Nephron progenitor cell (in vitro differentiated cells): ENCODE data around the gene UBE4B.

ENCODE experiments used
- DNase-seq: peaks from one replicate; pipeline ENCODE4 v3.0.0; 2021
- H3K27ac Mint-ChIP-seq: 2 replicates; pipeline ENCODE4 v1.8.0; 2021; ENCODE audit warnings: mild to moderate bottlenecking, moderate library complexity, mixed read lengths
- H3K27me3 Mint-ChIP-seq: 2 replicates; pipeline ENCODE4 v1.8.0; 2021; ENCODE audit warnings: mild to moderate bottlenecking, low read depth, mixed read lengths; ENCODE audit not compliant: poor library complexity
- H3K36me3 Mint-ChIP-seq: 2 replicates; pipeline ENCODE4 v1.8.0; 2021; ENCODE audit warnings: low read depth, mixed read lengths
- H3K4me1 Mint-ChIP-seq: 2 replicates; pipeline ENCODE4 v1.8.0; 2021; ENCODE audit warnings: mixed read lengths
- H3K4me3 Mint-ChIP-seq: 2 replicates; pipeline ENCODE4 v1.8.0; 2021; ENCODE audit warnings: mild to moderate bottlenecking, moderate library complexity, mixed read lengths
- H3K9me3 Mint-ChIP-seq: 2 replicates; pipeline ENCODE4 v1.8.0; 2021; ENCODE audit warnings: mild to moderate bottlenecking, moderate library complexity, mixed read lengths
- CTCF ChIP-seq: fragments of 200-600 bp; sonication (generic); IDR thresholded peaks from 2 replicates; pipeline ENCODE4 v1.5.0; 2021; ENCODE audit warnings: antibody characterized with exemption

The UBE4B gene

GRCh38 chr1:10171995-10172669 is 139.4 kb downstream of the UBE4B start:
- H3K27me3 Mint-ChIP-seq, result peaks cover 6% of the 10 kb centered on the region
- H3K9me3 Mint-ChIP-seq, result peaks cover 21% of the 10 kb centered on the region
- peaks cover 84% of the 10 kb centered on the region for H3K36me3 Mint-ChIP-seq
- no peak for DNase-seq
- peaks cover 5% of the 10 kb centered on the region for H3K4me1 Mint-ChIP-seq
- peak overlapping the region; percentile 30 for H3K27ac Mint-ChIP-seq
- no peak overlapping the region for H3K4me3 Mint-ChIP-seq
- TF ChIP-seq CTCF, result no peak

GRCh38 chr1:10173582-10173981 is 140.8 kb downstream of the UBE4B start:
- peaks cover 76% of the 10 kb centered on the region for H3K36me3 Mint-ChIP-seq

GRCh38 chr1:10177876-10178275 is 145.1 kb downstream of the UBE4B start:
- H3K27ac Mint-ChIP-seq, result no peak overlapping the region
- H3K36me3 Mint-ChIP-seq, result peaks cover 68% of the 10 kb centered on the region
- peaks cover 4% of the 10 kb centered on the region for H3K27me3 Mint-ChIP-seq
- H3K4me3 Mint-ChIP-seq, result no peak overlapping the region
- TF ChIP-seq CTCF, result no peak
- peak; percentile 17 for DNase-seq
- H3K4me1 Mint-ChIP-seq, result peaks cover 39% of the 10 kb centered on the region
- peaks cover 21% of the 10 kb centered on the region for H3K9me3 Mint-ChIP-seq

More at GRCh38 chr1:10173582-10173981, 140.8 kb downstream of the UBE4B start:
- H3K4me1 Mint-ChIP-seq, result peaks cover 15% of the 10 kb centered on the region
- H3K27me3 Mint-ChIP-seq, result peaks cover 6% of the 10 kb centered on the region
- peaks cover 21% of the 10 kb centered on the region for H3K9me3 Mint-ChIP-seq
- TF ChIP-seq CTCF, result no peak
- no peak overlapping the region for H3K27ac Mint-ChIP-seq
- no peak overlapping the region for H3K4me3 Mint-ChIP-seq
- no peak for DNase-seq

GRCh38 chr1:10178597-10179405 is 146.0 kb downstream of the UBE4B start:
- Mint-ChIP-seq H3K27ac (peak overlapping the region; percentile 93), H3K4me3 (peak overlapping the region; percentile 38), H3K27me3 (peaks cover 4% of the 10 kb centered on the region), H3K4me1 (peaks cover 39% of the 10 kb centered on the region), H3K9me3 (peaks cover 21% of the 10 kb centered on the region), H3K36me3 (peaks cover 64% of the 10 kb centered on the region)
- peak; percentile 12 for DNase-seq
- no peak for TF ChIP-seq CTCF

GRCh38 chr1:10179406-10180091 is 146.8 kb downstream of the UBE4B start:
- Mint-ChIP-seq H3K4me1 (peaks cover 39% of the 10 kb centered on the region), H3K27ac (peak overlapping the region; percentile 93)
- DNase-seq, result peak; percentile 53

More at GRCh38 chr1:10179406-10180091, 146.8 kb downstream of the UBE4B start:
- peaks cover 7% of the 10 kb centered on the region for H3K27me3 Mint-ChIP-seq
- TF ChIP-seq CTCF, result no peak
- peaks cover 19% of the 10 kb centered on the region for H3K9me3 Mint-ChIP-seq
- peaks cover 61% of the 10 kb centered on the region for H3K36me3 Mint-ChIP-seq
- peak overlapping the region; percentile 16 for H3K4me3 Mint-ChIP-seq
